Skin epidermis (tissue), 12 donors: ENCODE results near the gene TMEM141.

Experiments
- H3K27ac ChIP-seq, 21 experiments: fragments of 200-600 bp; sonication (generic) in 11 of 21; one replicate each; pipeline ENCODE4 v1.5.0; 2020; ENCODE audit warnings: mild to moderate bottlenecking in 3 of 21, inconsistent platforms in 2 of 21, moderate library complexity in 2 of 21
- H3K4me3 ChIP-seq, 7 experiments: fragments of 200-600 bp; sonication (generic) in 2 of 7; one replicate each; pipeline ENCODE4 v1.5.0; 2020; ENCODE audit warnings: inconsistent platforms in 2 of 7, mild to moderate bottlenecking in 2 of 7, moderate library complexity in 1 of 7

Gene TMEM141

GRCh38 chr9:136806067-136806466 lies 14.9 kb downstream of the TMEM141 start:
- no peak overlapping the region for H3K4me3 ChIP-seq
- H3K27ac ChIP-seq: no peak overlapping the region

GRCh38 chr9:136806631-136807201 lies 15.6 kb downstream of the TMEM141 start:
- Histone ChIP-seq H3K4me3 (peak overlapping the region; percentile 83 to 100 (median 95)), H3K27ac (peak overlapping the region in 19 of 21 experiments; percentile 74 to 98 (median 88))

GRCh38 chr9:136807281-136808074 lies 16.3 kb downstream of the TMEM141 start, which contains the start of gene RABL6:
Gene RABL6 (plus strand): TSS chr9:136807948. CDS start chr9:136808197, 249 bp downstream.
- Histone ChIP-seq H3K4me3 (peak within 1 kb of the TSS; percentile 83 to 100 (median 95)), H3K27ac (peak within 1 kb of the TSS; percentile 45 to 98 (median 88))

- Histone ChIP-seq H3K27ac (peak overlapping the region; percentile 45 to 98 (median 86)), H3K4me3 (peak overlapping the region; percentile 83 to 100 (median 95))
Measured at GRCh38 chr9:136808075-136808805, 17.1 kb downstream of the TMEM141 start.

GRCh38 chr9:136808806-136809158 lies 17.6 kb downstream of the TMEM141 start:
- Histone ChIP-seq H3K4me3 (peak overlapping the region; percentile 83 to 100 (median 95)), H3K27ac (peak overlapping the region in 20 of 21 experiments; percentile 79 to 98 (median 86))

- H3K4me3 ChIP-seq: no peak overlapping the region
- H3K27ac ChIP-seq: no peak overlapping the region
Measured at GRCh38 chr9:136814725-136815421, 23.7 kb downstream of the TMEM141 start.

GRCh38 chr9:136815422-136815782 lies 24.3 kb downstream of the TMEM141 start:
- Histone ChIP-seq H3K27ac (no peak overlapping the region), H3K4me3 (no peak overlapping the region)

GRCh38 chr9:136820971-136821825 lies 30.1 kb downstream of the TMEM141 start:
- Histone ChIP-seq H3K4me3 (peak overlapping the region in 2 of 7 experiments; percentile 15), H3K27ac (peak overlapping the region in 2 of 21 experiments; percentile 3 to 40)

- Histone ChIP-seq H3K4me3 (peak overlapping the region in 1 of 7 experiments; percentile 15), H3K27ac (peak overlapping the region in 2 of 21 experiments; percentile 3 to 40)
Measured at GRCh38 chr9:136821826-136822544, 30.8 kb downstream of the TMEM141 start.

- H3K27ac ChIP-seq: no peak overlapping the region
- H3K4me3 ChIP-seq: no peak overlapping the region
Measured at GRCh38 chr9:136823136-136824046, 32.2 kb downstream of the TMEM141 start.

GRCh38 chr9:136824496-136825225 lies 33.5 kb downstream of the TMEM141 start:
- no peak overlapping the region for H3K27ac ChIP-seq
- no peak overlapping the region for H3K4me3 ChIP-seq

GRCh38 chr9:136825295-136826187 lies 34.4 kb downstream of the TMEM141 start:
- H3K4me3 ChIP-seq: no peak overlapping the region
- H3K27ac ChIP-seq: no peak overlapping the region

GRCh38 chr9:136826188-136826541 lies 35.0 kb downstream of the TMEM141 start:
- H3K4me3 ChIP-seq: no peak overlapping the region
- H3K27ac ChIP-seq: no peak overlapping the region

GRCh38 chr9:136826703-136827582 lies 35.8 kb downstream of the TMEM141 start:
- Histone ChIP-seq H3K27ac (no peak overlapping the region), H3K4me3 (no peak overlapping the region)
